GM19240 (cell line): Measurements from ENCODE around the gene CDH20.

Experiments
- DNase-seq: peaks from one replicate; pipeline ENCODE4 v3.0.0; 2011; ENCODE audit warnings: low spot score; ENCODE audit not compliant: insufficient read length

The CDH20 gene

GRCh38 chr18:61420218-61420885 is 87.1 kb downstream of the CDH20 start:
- DNase-seq: no peak

DNA sequence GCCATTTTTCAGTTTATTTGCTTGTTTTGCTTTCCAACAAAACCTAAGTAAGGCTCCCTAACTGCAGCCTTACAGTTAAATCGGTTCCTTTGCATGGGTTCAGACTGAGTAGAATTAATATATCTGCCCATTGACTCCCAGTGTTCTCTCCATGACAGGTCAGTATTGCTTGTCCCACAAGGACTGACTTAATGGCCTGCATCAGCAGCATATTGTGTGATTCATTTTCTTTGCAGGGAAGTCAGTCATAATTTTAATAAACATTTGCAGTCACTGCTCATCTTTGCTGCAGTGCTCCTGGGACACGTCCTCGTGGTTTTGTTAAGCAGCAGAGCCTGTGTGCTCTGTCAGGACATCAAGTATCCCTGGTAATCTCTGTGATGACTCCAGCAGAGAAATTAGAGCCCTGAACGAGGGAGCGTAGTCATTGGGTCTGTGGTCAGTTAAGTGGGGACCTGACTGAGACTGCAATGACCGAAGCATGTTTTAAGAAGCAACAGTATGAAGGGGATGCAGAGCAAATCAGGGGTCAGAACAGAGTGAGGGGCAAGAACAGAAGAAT is 93.3 kb downstream of the CDH20 start:
- DNase-seq: no peak

DNA sequence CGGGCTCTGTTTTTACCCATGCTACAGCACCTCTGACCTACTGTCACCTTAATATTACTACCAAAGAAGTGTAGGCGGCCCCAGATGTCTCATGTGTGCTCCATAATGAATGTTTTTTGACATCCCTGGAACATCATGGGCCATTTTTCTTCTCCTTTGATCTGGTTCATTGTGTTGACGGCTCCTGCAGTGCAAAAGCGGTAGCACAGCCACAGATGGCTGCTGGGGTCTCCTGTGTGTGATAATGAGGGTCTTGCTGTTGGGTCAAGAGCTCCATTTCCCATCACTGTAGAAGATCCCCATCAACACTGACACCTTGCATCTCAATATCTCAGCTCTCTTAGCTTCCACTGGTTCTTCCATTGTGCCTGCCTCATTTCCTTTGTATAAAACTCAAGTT is 95.0 kb downstream of the CDH20 start:
- DNase-seq: no peak

- no peak for DNase-seq
These were observed 99.4 kb downstream of the CDH20 start for GRCh38 chr18:61432590-61432989.

DNA sequence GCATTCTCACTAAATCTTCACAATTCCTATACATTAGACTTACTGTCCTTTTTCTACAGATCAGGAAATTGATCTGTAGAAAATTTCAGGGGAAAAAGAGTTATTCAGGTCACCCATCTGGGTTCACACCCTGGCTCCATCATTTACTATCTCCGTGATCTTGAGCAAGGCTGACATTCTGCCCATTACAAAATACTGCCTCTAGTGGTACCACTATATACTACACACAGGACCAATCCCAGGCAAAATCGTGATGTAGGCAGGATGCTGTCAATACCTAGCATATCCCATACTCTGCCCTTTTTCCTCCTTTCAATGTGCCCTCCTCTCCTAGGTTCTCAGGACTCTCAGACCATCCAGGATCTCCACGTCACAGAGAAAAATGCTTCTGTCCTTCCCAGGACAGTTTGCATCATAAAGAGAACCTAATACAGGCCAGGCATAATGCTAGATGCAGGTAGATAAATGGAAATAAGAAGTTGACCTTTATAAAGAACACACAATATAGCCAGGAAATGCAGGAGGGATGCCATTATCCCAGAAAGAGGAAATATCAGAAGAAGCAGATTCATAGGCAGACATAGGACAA is 101.9 kb downstream of the CDH20 start:
- DNase-seq: no peak

DNA sequence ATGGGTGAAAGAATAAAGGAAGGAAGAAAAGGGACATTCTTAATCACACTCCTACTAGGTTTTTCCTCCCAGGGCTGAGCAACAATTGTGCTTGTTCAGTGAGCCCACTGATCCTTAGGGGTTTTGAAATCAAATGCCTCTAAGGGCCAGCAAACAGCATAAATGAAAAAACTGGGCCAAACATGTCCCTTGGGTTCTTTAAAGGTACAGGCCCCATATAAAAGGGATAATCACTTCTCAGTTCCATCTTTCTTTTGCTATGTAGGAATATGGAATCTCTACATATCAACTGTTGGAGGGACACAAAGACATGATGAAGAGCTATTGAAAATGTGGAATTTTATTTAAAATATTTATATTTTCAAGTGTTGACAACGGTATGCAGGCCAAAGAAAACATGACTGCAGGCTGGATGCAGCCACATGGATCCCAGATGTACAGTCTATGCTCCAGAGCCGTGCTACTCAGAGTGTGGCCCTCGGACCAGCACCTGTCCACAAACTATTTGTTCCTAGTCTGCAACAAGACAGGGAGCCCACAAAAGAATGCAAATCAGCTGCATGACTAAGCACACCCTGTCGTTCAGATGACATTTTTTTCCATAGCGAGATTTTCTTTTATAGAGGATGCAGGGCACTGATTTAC is 110.0 kb downstream of the CDH20 start:
- DNase-seq: no peak

DNA sequence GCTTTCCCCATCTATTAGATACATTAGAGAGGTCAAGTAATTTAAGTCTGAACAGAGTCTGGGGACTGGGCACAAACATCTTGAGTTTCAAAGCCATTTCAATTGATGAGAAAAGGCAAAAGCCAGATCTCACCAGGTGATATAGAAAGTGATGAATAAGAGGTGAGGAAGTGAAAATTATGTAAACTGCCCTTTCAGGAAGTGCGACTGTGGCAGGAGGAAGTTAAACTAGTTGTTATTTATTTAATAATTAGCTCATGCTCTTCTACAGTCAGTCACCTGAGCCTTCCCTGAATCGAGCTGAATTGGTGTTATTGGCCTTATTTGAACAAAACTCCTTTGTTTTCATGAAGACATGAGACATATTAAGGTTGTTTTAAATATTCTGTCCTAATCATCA is 115.1 kb downstream of the CDH20 start:
- DNase-seq: no peak

DNA sequence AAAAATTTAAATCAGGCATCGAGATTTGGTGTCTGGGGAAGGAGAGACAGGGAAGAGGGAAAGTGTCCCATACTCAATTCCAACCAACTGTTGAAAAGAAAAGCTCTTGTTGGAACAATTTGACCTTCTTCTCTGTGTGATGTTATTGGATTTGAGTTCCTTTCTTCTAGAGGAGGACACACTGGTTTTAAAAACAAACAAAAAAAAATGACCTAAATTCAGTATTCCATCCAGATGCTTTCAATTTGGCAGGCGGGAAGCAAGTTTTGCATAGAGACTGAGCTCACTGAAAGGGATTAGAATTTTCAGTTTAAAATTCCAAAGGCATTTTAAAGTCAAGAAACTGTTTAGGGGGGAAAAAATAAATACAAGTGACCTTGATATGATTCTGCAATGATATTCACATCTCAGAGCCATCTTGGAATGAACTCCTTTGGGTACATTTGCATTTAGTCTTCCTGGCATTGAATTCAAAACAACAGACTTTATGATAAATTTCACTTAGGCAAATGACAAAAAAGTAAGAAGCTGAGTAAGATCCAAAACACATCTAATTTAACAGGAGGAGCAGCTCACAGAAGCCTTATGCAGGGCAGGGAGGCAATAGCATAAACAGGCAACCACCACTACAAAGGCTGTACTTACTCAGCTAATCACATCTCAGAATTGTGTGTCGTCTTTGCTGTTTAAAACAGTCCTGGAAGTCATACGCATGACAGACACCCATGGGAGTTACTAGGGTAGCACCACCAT is 126.8 kb downstream of the CDH20 start:
- DNase-seq: no peak

GRCh38 chr18:61464551-61465142 is 131.4 kb downstream of the CDH20 start:
- DNase-seq: no peak

DNA sequence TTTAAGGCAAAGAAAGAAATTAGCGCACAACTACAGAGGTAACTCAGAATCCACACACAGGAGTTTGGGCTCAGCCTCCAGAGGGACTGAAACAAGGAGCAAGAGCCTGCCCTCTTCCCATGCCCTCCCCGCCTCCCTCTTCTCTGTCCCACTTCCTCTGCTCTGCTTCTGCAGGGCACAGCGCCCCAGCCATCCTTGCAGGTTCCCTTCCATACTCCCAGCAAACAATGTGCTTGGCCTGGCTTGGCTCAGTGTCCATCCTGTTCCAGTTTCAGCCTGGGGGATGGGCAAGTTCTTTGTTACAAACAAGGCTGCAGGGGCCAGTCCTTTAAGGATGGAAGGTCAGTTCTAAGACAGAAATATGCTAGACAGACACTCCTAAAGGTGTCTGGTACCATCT is 133.5 kb downstream of the CDH20 start:
- DNase-seq: no peak

GRCh38 chr18:61470031-61470674 is 136.9 kb downstream of the CDH20 start:
- no peak for DNase-seq

DNA sequence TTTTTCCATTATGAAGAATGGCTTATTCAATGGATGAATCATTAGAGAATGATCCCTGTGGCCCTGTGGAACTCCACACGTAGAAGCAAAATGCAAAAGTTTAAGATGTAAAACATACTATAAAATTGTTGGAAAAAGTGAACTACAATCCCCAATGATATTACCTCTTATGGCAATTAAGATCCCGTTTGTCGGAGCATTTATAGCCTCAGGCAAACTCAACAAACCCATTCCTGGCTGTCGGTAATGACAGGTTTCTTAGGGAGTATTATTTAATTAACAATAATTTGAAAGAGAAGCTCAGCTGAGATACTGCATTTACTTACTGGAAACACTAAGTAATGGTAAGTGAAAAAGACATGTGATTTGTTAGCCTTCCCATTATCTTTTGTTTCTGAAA is 138.3 kb downstream of the CDH20 start:
- no peak for DNase-seq

DNA sequence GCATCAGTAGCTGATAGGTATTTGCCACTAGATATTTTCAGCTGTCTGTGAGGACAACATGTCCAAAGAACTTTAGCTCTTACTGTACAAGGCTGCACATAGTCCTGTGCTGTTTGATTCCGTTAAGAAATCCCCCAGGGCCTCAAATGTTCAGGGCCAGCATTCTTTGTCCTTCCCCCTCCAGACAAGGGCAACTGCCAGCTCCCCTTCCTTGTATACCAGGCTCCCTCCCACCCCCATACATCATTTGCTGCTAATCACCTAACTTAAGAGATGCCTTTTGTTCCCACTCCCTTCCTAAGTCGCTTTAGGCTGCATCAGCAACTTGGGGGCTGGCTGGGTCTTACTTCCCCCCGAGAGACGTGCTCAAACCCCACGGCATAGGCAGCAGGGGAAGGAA is 138.7 kb downstream of the CDH20 start:
- DNase-seq: no peak

GRCh38 chr18:61474341-61474740 is 141.1 kb downstream of the CDH20 start:
- no peak for DNase-seq

- no peak for DNase-seq
These were observed 141.7 kb downstream of the CDH20 start for GRCh38 chr18:61474918-61475317.

DNA sequence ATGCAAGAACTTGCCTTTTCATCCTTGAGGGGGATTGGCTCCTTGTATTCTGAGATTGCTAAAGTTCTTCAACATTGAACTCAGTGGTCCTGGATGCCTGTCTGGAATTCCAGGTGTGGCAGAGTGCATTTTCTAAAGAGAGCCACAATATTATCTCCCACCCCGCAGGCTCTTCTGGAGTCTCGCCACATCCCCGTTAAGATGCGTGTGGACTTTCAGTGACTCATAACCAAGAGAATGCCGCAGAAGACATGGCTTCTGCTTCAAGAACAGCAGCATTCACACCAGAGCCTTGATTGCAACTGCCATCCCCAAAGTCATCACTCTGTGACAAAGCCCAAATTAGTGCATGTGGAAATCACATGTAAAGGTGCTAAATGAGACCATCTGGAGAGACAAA is 142.7 kb downstream of the CDH20 start:
- DNase-seq: no peak

GRCh38 chr18:61489334-61489733 is 156.1 kb downstream of the CDH20 start:
- no peak for DNase-seq

GRCh38 chr18:61496374-61496773 is 163.1 kb downstream of the CDH20 start:
- DNase-seq: no peak

- no peak for DNase-seq
These were observed 164.2 kb downstream of the CDH20 start for GRCh38 chr18:61497422-61497821.

DNA sequence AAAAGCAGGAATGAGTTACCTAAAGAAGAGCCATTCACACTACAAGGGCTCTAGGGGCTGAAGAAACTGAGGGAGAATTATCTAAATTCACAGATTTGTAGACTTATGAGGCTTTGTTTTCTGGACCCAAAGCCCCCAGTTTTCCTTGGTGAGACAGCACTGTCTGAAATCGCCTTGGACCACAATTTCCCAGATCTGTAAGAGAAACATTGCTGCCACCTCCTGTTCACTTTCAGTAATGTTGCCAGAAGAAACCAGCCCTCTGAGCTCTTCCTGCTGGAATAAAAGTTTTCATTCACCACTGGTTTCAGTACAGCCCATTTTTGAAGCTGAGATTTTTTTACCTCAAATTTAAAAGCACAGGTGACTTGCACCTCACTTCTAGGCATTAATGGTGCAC is 169.2 kb downstream of the CDH20 start:
- peak; percentile 14 for DNase-seq

GRCh38 chr18:61503688-61504087 is 170.5 kb downstream of the CDH20 start:
- DNase-seq: no peak
